HTERT RPE-1 (cell line): ENCODE measurements around the gene APBA3.

ENCODE experiments used
- in situ Hi-C: fragments of 300-500 bp; cut with MboI; formaldehyde crosslinking; loops from 4 replicates; pipeline ENCODE4 v1.14.3; 2020; ENCODE audit warnings: low sequenced_read_pairs

Gene APBA3

DNA sequence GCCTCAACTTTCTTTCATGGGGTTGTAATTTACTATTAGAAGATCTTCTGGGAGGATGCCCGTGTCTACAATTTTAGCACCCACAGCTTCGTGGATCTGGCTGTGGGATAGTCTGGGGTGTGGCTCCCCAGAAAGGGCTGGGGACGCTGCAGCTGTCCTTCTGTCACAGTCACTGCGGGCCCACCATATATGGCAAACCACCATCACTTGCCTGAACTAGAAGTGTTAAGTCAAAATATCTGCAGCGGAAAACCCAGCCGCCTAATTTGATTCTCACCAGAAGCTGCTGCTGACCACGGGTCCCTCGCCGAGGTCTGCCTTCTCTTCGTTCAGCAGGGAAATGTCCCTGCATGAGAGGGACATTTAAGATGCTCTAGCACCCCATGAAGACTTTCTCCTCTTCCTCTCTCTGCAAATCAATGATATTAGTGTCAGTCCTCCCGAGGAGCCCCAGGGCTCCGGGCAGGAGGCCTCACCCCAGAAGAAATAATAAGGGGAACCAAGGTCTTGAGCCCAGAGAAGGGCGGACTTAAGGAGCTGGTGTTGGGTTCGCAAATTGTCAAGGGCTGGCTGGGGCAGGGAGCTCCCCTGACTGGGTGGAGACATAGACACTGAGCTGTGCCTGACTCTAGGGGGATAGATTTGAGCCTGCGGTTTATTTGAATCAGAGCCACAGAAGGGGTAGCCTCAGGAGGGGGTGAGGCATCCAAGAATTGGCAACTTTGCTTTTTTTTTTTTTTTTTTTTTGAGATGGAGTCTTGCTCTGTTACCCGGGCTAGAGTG, 27.7 kb upstream of the APBA3 start:
- in situ Hi-C loops, result no loop called here

DNA sequence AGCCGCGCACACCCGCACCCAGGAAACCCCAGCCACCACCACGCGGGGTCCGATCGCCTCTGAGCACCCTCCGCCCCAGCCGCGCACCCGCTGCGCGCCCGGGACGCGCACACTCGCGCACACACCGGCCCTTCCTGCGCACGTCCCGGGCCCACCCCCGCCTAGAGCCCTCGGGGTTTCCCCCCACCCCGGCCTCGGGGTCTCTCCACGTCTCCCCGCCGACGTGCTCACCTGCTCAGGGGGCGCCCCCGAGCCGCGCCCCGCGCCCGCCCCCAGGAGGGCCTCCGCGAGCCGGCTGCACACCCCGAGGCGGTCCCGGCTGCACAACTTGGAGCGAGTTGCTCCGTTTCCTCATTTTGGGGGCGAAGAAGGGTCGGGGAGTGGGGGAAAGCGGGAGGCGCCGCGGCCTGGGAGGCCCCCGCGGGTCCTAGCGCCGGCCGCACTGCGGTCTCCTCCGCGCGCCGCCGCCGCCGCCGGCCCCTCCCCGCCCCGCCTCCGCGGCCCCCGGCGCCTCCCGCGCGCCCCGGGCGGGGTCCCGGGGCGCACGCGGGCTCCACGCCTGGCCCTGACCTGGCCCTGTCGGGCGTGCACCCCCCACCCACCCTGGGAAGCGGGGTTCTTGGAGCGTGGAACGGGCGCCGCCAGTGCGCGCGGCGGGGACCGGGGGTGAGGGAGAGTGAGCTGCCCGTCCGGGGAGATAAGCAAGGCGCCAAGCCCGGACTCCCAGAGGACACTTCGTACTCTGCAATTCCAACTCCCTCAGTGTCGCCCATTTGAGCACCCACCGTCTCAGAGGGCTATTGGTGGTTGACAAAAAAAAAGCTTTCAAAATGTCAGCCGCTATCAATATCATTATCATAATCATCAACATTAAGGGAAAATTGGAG, 24.7 kb upstream of the APBA3 start, which contains the start of gene MATK:
Gene MATK (minus strand): TSS at position 444 of the 887 bp plus-strand sequence. CDS start 1,246 bp downstream, outside the sequence.
- in situ Hi-C loops, result no loop called here

DNA sequence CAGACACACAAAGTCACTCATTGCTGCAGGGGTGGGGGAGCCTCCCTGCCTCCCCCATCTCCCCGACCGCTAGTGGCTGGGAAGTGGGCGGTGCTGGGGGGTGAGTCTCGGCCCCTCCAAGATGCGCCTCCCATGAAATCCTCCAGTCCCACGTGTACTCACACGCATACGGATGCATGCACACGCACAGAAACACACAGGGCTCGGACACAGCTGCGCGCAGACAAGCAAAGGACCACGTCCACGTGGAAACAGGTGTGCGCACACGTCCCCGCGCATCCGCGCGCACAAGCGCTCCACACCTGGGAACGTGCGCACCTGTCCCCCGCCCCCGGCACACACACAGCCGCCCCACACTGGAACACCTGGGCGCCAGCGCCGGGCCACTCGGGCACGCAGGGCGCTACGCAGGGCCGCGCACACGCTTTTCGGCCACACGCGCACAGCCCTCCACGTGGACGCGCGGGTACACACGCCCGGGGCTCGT, 24.0 kb upstream of the APBA3 start:
- in situ Hi-C loops, result no loop called here

DNA sequence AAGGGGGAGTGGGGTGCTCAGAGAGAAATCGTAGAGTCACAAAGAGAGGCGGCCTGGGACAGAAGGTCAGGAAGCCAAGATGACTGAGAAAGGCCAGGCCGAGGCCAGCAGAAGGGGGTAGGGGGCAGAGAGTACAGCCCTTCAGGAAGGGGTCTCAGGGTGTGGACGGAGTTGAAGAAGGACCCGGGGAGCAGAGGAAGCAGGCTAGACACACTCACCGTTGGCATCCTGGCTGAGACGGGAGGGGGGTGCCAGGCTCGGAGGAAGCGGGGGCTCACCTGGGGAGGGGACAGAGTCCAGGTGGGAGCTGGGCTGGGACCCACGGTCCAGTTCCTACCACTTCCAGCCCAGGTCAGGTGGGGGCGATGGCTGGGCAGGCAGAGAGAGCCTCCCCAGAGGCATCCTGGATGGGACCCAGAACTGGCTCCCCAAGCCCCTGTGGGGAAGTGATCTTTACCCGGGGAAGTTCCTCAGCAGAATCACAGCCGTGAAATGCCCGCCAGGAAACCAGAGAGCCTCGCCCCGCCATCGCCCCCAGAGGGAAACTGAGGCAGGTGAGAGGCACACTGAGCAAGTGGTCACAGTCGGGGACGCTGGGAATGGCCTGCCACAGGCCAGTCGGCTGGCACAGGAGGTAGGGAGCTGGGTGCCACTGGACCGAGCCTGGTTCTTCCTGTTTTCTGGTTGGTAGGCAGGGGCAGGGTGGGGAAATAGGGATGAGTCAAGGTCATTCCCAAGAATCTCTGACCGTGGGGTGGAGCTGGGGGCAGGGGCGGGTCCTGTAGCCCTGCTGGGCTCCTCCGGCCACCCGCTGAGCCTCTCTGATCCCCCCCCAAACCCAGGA, 23.3 kb upstream of the APBA3 start:
- in situ Hi-C loops, result no loop called here

DNA sequence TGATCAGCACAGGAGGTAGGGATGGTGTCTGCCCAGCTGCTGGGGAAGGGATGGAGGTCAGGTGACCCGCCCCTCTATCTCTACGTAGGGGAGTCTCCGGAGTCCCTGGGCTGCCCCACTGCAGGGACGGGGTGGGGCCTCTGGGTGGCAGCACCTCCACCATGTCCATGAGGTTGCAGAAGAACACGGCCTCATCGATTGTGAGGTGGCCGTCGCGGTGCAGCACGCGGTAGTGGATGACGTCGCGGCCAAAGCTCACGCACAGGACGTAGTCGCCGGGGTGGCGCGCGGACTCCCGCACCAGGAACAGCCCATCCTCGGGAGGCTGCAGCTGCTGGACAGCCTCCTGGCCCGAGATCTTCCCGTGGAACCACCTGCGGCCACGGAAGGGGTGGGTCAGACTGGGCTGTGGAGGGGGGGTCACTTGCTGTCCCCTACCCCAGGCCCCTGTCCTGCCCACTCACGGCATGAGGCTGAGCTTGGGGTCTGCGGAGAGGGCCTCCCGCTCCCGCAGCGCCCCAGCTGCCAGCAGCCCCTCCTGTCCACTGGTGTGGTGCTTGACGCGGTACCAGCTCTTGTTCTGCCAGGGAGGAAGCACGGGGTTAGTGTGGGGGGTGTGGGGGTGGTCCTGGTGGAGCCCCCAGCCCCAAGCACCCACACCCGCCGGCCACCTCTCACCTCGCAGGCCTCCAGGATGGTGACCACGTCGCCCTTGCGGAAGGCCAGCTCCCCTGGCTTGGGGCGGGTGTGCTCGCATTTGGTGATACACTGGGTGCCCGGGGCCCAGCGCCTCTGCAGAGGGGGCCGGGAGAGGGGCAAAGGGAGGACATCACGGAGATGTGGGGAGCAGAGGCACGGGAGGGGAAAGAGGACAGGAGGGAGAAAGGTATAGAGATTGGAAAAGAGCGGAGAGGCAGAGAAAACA, 22.4 kb upstream of the APBA3 start:
- in situ Hi-C loops, result no loop called here

DNA sequence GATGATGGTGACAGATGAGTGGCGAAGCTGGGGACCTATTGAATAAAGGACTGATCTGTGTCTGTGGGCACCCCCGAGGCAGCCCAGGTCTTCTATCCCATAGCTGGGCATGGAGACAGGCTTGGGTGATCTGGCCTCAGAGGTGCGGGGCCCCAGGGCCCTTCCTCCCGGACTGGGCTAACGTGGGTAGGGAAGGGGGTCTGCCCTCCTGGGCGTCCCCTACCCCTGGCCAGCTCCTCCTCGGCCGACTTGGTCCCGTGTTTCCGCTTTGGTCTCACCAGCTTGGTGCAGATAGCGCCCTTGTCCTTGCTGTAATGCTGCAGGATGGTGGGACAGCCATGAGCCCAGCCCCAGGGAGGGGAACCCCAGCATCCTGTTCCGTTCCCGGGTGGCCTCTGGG, 21.4 kb upstream of the APBA3 start:
- in situ Hi-C loops, result no loop called here

DNA sequence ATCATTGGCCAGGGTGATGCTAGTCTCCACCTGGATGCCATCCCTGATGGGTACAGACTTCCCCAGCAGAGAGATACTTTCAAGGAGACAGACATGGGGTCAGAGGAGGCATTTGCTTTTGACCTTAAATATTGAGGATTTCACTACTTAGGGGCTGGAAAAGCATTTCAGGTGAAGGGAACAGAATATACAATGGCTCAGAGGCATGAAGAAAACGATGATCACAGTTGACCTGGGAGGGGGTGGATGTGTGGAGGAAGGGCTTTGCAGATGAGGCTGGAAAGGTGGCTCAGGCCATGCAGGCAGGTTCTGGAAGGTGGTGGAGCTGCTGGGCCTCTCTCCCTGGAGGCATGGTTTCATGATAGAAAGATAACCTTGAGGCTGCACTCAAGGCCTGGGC, 20.8 kb upstream of the APBA3 start:
- in situ Hi-C loops, result no loop called here

DNA sequence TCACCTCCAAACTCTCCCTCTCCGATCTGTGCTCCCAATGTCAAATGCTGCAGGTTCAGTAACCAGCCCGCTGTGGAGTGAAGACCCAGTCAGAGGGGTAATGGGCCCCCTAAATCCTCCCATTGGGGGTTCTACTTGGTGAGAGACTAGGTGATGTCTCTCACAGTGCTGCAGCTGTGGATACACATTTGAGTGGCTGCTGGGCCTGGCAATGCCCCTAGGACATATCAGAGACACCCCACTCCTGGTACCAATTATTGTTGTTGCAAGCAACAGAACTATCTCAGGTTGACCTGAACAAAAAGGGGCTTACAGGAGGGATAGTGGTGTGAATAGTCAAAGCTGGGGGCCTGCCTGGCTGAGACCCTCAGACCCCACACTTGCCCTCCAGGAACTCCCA, 20.1 kb upstream of the APBA3 start:
- in situ Hi-C loops, result no loop called here

DNA sequence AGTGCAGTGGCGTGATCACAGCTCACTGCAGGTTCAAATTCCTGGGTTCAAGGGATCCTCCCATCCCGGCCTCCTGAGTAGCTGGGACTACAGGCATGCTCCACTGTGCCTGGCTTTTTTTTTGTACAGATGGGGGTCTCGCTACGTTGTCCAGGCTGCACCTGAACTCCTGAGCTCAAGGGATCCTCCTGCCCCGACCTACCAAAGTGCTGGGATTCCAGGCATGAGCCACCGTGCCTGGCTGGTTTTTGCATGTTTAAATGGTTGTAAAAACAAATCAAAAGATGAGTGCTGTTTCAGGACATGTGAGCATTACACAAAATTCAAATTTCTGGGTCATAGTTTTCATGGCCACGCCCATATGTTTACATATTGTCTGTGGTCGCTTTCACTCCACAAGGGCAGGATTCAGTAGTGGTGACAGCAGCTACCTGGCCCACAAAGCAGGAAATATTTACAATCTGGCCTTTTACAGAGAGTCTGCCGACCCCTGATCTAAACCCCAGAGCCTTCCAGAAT, 19.4 kb upstream of the APBA3 start:
- in situ Hi-C loops, result no loop called here

DNA sequence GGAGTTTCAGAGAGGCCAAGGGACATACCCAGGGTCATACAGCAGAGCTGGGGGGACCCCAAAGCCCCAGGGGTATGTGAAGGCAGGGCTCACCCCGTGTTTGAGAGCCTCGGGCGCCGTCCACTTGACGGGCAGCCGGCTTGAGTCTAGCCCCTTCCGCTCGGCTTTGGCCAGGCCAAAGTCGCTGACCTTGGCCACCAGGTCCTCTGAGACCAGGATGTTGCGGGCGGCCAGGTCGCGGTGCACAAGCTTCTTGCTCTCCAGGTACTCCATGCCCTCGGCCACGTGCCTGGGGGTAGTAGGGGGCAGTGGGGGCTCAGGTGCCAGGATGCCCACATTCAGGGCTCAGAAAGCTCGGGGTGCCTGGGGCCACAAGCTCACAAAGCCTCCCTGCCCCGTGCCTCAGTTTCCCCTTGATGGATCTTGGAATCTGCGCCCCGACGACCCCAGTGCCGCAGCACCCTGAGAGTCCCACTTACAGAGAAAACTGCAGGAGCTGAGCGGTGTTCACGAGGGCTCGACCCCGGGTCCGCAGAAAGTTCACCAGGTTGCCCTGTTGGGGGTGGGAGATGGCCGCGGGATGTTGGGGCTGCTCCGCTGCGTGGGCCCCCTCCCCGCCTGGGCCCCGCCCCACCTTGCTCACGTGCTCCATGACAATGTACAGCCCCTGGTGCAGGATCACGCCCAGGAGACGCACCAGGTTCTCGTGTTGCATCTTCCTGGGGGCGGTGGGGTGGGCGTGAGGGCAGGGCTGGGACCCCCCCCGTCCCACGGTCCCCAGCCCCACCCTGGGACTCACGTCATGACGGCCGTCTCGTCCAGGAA, 17.6 kb upstream of the APBA3 start:
- in situ Hi-C loops, result no loop called here

DNA sequence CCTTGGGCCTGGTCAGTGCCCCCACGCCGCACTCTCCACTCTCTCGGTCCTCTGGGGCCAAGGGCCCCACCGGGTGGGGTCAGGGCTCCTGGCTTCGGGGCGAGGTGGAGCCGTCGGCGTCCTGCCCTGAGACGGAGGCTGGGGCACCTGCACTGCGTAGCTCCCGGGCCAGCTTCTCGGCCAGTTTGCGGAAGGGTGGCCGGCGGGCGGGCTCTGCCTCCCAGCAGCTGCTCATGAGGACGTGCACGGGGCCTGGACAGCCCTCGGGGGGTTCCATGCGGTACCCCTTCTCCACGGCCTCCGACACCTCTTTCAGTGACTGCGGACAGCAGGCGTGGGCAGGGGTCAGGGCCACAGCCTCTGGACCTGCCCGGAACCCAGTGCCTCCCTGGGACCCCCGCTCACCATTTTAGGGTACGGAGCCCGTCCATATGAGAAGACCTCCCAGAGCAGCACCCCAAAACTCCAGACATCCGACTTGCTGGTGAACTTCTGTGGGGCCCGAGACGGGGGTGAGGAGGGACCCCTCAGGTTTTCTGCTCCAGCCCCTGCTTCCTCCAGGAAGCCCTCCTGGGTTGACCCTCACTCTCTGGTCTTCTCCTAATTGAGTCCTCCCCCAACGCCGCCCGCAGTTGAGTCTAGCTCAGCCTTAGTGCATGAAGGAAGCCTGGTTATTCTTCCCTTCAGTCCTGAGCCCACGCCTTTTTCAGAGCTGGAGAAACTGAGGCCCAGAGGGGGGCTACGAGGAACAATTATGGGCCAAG, 16.8 kb upstream of the APBA3 start:
- in situ Hi-C loops, result no loop called here

DNA sequence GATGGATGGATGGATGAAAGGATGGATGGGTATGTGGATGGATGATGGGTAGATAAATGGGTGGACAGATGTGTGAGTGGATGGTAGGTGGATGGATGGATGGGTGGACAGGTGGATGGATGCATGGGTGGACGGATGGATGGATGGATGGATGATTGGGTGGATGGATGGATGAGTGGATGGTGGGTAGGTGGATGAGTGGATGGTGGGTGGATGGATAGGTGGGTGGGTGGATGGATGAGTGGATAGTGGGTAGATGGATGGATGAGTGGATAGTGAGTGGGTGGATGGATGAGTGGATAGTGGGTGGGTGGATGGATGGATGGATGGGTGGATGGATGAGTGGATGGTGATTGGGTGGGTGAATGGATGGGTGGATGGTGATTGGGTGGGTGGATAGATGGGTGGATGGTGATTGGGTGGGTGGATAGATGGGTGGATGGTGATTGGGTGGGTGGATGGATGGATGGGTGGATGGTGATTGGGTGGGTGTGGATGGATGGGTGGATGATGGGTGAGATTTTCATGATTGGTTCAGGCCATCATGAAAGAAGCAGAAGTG, 15.1 kb upstream of the APBA3 start:
- in situ Hi-C loops, result no loop called here

DNA sequence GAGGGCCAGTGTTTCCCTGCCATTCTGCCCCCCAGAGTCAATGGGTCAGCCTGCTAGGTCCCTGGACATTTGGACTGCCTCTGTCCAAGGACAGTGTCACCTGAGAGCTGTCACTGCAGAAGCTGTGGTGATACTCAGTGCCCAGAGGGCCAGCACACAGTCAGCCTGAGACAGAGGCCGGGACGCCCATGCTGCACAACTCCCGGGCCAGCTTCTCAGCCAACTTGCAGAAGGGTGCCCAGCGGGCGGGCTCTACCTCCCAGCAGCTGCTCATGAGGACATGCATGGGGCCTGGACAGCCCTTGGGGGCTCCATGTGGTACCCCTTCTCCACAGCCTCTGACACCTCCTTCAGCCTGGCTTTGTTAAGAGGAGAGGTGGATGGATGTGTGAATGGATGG, 14.3 kb upstream of the APBA3 start:
- in situ Hi-C loops, result no loop called here

DNA sequence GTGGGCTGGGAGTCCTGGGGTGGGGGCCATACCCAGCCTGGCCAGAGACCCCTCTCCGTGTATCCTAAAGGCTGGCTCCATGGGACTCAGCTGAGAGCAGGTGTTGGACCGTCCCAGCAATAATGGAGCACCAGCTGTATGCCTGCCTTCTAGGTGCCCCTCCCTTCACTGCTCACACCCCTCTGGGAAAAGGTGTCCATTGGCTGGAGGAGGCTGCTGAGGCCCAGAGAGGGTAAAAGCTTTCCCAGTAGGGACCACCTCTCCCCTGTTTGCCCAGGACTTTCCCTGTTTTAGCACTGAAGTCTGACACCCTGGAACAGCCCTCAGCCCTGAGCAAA, 13.9 kb upstream of the APBA3 start:
- in situ Hi-C loops, result no loop called here

DNA sequence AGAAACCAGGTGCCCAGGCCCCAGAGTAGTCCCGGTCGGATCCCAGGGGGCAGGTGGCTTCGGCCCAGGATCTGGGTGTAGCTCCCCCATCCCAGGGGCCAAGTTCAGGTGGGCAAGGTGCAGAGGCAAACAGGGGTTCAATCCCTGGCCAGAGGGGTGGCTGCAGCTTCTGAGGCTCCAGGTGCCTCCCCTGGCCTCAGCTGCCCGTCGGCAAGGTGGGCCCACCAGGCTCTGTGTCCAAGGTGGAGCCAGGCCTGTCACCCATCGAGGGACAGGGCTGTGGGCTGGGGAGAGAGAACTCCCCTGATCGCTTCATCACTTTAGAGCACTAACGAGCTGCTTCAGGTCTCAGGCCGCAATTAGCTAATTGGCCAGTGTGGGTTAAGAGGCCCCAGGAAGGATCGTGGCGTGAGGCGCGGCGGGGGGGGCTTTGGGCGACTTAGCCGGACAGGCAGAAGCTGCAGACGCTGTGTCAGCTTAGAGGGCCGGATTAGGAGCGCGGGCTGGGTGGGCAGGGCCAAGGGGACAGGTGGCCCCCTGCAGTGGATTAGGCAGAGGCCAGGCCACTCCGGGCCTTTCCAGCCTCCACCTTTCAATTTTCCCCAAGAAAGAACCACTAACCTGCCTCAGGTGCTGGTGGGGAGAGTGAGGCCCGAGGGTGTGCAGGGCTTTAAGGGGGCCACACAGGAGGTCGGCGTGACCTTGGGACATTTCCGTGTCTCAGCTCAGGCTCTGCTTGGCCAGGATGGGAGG, 13.3 kb upstream of the APBA3 start:
- in situ Hi-C loops, result no loop called here

DNA sequence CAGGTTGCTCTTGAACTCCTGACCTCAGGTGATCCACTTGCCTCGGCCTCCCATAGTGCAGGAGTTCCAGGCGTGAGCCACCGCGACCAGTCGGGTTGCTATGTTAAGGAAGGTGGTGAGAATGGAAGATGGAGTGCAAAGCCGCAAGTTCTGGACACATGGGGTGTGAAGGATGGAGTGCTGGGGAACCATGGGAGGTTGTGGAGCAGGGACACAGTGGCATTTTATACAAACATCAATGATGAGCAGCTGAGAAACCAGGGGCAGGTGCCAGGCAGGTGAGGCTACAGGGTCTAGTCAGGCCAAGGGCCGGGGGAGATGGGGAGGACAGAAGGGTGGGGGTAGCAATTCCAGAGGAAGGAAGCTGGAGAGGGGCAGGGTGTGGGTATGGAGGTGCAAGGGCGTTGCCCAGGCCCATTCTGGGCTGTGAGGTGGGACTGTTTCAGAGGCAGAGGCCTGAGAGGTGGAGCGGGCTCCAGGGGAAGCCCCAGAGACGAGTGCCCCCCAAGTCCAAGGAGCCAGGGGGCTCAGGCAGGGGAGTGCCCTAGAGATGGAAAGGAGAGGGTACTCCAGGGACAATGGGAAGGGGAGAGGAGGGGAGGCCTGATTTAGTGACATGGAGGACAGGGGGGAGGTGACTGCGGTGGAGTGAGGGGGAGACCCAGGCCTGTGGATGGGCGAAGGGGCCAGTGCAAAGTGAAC, 12.5 kb upstream of the APBA3 start:
- in situ Hi-C loops, result no loop called here
